LNCaP clone FGC (cell line): ENCODE measurements around the gene GATAD2B.
"Not testable (repeated sequence)": the region's sequence is repeated elsewhere in the genome, so short reads cannot be mapped to it uniquely, and the experiment has no call there.

ENCODE experiments used
- DNase-seq: peaks from one replicate; pipeline ENCODE4 v3.0.0-alpha.2; 2011; ENCODE audit warnings: low read depth
- H3K4me3 ChIP-seq: 2 replicates; pipeline ENCODE4 v1.5.1; 2011; ENCODE audit warnings: mild to moderate bottlenecking, low read depth, low read length, control low read depth
- TF ChIP-seq, protein P1 (sequence below): IDR thresholded peaks from 2 replicates; pipeline ENCODE4 v1.5.1; 2012; ENCODE audit warnings: mild to moderate bottlenecking; ENCODE audit not compliant: control insufficient read depth, insufficient read depth; ENCODE audit errors: extremely low read depth

Gene GATAD2B

DNA sequence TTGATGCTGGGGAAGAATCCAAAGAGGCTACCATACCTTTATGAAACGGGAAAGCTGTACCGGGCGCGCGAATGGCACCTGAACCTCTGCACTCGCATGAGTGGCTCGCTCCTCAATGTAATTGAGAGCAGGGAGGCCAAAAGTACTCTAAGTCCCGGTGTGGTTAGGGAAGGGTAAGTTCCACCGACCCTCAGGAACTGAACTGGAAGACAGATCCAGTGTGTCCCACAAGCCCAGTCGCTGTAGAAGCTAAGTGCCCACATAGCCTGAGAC, 1.0 kb downstream of the GATAD2B start:
- TF ChIP-seq, protein P1, sequence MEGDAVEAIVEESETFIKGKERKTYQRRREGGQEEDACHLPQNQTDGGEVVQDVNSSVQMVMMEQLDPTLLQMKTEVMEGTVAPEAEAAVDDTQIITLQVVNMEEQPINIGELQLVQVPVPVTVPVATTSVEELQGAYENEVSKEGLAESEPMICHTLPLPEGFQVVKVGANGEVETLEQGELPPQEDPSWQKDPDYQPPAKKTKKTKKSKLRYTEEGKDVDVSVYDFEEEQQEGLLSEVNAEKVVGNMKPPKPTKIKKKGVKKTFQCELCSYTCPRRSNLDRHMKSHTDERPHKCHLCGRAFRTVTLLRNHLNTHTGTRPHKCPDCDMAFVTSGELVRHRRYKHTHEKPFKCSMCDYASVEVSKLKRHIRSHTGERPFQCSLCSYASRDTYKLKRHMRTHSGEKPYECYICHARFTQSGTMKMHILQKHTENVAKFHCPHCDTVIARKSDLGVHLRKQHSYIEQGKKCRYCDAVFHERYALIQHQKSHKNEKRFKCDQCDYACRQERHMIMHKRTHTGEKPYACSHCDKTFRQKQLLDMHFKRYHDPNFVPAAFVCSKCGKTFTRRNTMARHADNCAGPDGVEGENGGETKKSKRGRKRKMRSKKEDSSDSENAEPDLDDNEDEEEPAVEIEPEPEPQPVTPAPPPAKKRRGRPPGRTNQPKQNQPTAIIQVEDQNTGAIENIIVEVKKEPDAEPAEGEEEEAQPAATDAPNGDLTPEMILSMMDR = no peak
- H3K4me3 ChIP-seq = peak overlapping the region; percentile 57
- DNase-seq = no peak

GRCh38 chr1:153921080-153921802, 1.5 kb downstream of the GATAD2B start:
- no peak for DNase-seq
- TF ChIP-seq, protein P1 = no peak
- H3K4me3 ChIP-seq = peak overlapping the region; percentile 57

DNA sequence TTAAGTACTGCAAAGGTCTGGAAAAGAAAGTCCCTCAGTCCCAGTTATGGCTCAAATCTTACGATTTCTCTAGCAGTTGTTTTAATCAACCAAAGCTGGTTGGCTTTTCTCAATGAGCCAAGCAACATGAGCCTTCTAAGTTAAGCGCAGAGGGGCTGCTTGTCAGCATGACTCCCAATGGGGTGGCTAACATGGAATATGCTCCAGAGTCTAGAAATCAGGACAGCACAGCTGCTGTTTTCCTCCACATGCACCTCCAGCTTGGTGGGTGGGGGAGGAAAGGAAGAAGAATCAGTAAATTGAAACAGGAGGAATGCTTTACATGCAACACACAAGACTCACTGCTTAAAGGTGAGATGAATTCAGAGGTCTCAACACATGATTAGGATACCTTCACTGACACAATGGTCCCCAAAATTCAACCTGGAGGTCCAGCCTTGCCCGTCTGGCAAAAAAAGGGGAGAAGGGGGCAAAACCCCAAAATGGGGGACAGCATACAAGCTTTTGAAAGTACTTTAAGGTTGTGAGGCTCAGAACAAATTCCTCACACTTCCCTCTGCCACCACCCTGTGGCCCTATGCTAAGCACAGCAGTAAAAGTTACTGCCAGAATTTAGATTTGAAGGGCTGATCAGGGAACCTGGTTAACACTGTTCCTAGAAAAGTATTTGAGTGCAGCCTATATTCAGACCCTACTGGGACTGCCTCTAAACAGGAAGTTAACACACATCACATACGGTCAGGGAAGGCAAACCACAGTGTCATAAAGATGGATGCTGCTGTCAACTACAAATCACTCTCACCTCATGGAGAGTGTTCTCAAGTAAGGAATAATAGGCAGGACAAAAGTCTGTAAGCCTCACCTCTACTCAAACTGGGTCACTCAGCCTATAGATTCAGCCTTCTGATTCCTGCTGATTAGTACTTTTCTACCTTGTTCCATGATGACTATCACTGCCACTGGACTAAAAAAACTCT, 2.6 kb downstream of the GATAD2B start:
- TF ChIP-seq, protein P1 = peak; percentile 38
- no peak overlapping the region for H3K4me3 ChIP-seq
- no peak for DNase-seq

- TF ChIP-seq, protein P1 = no peak
- H3K4me3 ChIP-seq = no peak overlapping the region
- no peak for DNase-seq
Measured at GRCh38 chr1:153916297-153916696, 6.5 kb downstream of the GATAD2B start.

DNA sequence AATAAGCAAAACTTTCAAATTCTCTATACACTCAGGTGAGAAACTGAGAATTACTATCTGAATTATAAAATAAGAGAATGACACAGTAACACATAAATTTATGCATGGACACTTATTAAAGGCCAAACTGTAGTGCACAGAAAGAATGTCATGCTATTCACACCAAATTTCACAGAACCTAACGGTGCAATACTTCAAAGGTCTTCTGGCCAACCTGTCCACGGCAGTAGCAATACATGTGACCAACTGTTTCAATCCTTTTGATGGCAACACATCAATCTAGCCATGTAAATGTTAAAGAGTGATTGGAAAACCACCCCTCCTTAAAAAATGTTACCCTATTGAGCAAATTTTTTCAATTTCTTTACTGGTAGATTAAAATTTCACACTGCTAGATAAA, 10.4 kb downstream of the GATAD2B start:
- no peak for DNase-seq
- no peak overlapping the region for H3K4me3 ChIP-seq
- TF ChIP-seq, protein P1 = no peak

DNA sequence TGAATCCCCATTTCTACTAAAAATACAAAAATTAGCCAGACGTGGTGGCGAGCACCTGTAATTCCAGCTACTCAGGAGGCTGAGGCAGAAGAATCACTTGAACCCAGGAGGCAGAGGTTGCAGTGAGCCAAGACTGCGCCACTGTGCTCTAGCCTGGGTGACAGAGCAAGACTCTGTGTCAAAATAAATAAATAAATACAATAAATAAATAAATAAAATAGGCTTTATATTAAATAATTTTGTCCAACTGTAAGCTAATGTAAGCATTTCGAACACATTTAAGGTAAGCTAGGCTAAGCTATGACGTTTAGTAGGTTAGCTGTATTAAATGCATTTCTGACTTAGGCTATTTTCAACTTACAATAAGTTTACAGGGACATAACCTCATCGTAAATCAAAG, 12.2 kb downstream of the GATAD2B start:
- H3K4me3 ChIP-seq, DNase-seq: not testable (repeated sequence)

DNA sequence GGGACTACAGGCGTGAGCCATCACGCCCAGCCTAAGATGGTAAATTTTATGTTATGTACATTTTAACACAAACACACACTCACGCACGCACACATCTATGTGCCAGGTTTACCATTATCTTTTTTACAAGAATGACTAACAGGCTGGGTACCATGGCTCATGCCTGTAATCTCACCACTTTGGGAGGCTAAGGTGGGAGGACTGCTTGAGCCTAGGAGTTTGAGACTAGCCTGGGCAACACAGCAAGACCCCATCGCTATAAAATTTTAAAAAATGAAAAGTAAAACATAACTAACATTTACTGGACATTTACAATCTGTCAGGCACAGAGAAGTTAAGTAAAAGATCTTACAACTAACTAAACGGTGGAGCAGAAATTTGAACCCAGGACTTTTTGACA, 14.7 kb downstream of the GATAD2B start:
- no peak overlapping the region for H3K4me3 ChIP-seq
- no peak for DNase-seq
- TF ChIP-seq, protein P1 = no peak
